K562 (cell line): ENCODE results near the gene PIGM. TPM values are rescaled to one million over a fixed set of nuclear protein-coding genes. Genes with fewer than 3 reads are reported as not detected.
A peak's percentile ranks its signal among the peaks of the same experiment; 100 is the strongest.

ENCODE experiments used
- CTBP1 ChIP-seq: fragments of 450-650 bp; IDR thresholded peaks from 2 replicates; pipeline ENCODE4 v1.6.1; 2016; ENCODE audit warnings: borderline replicate concordance
- EGR1 ChIP-seq: fragments of 450-650 bp; conservative IDR thresholded peaks from 2 replicates; pipeline ENCODE4 v1.6.1; 2017; ENCODE audit warnings: mild to moderate bottlenecking
- ELF4 ChIP-seq: fragments of 450-650 bp; formaldehyde crosslinking; IDR thresholded peaks from 2 replicates; pipeline ENCODE4 v1.4.0; 2022; ENCODE audit warnings: missing genetic modification characterization
- HLTF ChIP-seq: fragments of 450-650 bp; IDR thresholded peaks from 2 replicates; pipeline ENCODE4 v1.6.1; 2016
- HMGN3 ChIP-seq: IDR thresholded peaks from 2 replicates; pipeline ENCODE4 v1.6.1; 2011; ENCODE audit warnings: borderline replicate concordance, low read depth, mild to moderate bottlenecking, mixed read lengths, low read length; ENCODE audit not compliant: insufficient read length; ENCODE audit errors: extremely low read depth
- KAT2B ChIP-seq: IDR thresholded peaks from one replicate; pipeline ENCODE4 v1.6.1; 2012; ENCODE audit warnings: low read depth, mild to moderate bottlenecking, control low read depth, inconsistent platforms, low read length, moderate library complexity
- KHSRP ChIP-seq: fragments of 450-650 bp; IDR thresholded peaks from 2 replicates; pipeline ENCODE4 v1.6.1; 2017
- MAFG ChIP-seq: fragments of 450-650 bp; conservative IDR thresholded peaks from 2 replicates; pipeline ENCODE4 v1.6.1; 2016; ENCODE audit warnings: missing genetic modification characterization, missing compliant biosample characterization
- MCM2 ChIP-seq: fragments of 450-650 bp; IDR thresholded peaks from 2 replicates; pipeline ENCODE4 v1.6.1; 2017; ENCODE audit warnings: low read depth, mild to moderate bottlenecking
- MEF2A ChIP-seq: IDR thresholded peaks from 2 replicates; pipeline ENCODE4 v1.6.1; 2011; ENCODE audit warnings: low read depth, mild to moderate bottlenecking, low read length, moderate library complexity; ENCODE audit not compliant: control insufficient read depth
- MYBL2 ChIP-seq, 2 experiments: fragments of 450-650 bp in 1 of 2; sonication (generic) in 1 of 2; formaldehyde crosslinking in 1 of 2; IDR thresholded peaks; 2 replicates each; pipeline versions ENCODE4 v1.6.1 to v1.8.1; 2017 to 2022; ENCODE audit warnings: borderline replicate concordance in 1 of 2, inconsistent platforms in 1 of 2, low read depth in 1 of 2, mild to moderate bottlenecking in 1 of 2, missing genetic modification reagents in 1 of 2, moderate library complexity in 1 of 2
- POLR2G ChIP-seq: fragments of 200-400 bp; formaldehyde crosslinking; IDR thresholded peaks from 2 replicates; pipeline ENCODE4 v1.6.1; 2017; ENCODE audit warnings: low read depth, mild to moderate bottlenecking, antibody characterized with exemption, low read length, moderate library complexity
- SNRNP70 ChIP-seq: fragments of 200-400 bp; formaldehyde crosslinking; optimal IDR thresholded peaks from 2 replicates; pipeline ENCODE3; 2017; ENCODE audit warnings: low read depth, low read length
- TEAD1 ChIP-seq, 2 experiments: fragments of 450-650 bp in 1 of 2; sonication (generic) in 1 of 2; formaldehyde crosslinking; IDR thresholded peaks; 2 replicates each; pipeline versions ENCODE4 v1.4.0 to v1.8.0; 2020 to 2022; ENCODE audit warnings: mild to moderate bottlenecking in 2 of 2, missing genetic modification reagents in 1 of 2
- THRAP3 ChIP-seq: fragments of 450-650 bp; IDR thresholded peaks from 2 replicates; pipeline ENCODE4 v1.6.1; 2016; ENCODE audit warnings: mild to moderate bottlenecking, inconsistent platforms, borderline replicate concordance
- ZEB2 ChIP-seq: fragments of 450-650 bp; IDR thresholded peaks from 2 replicates; pipeline ENCODE4 v1.6.1; 2016
- ZNF165 ChIP-seq: fragments of 250-450 bp; sonication (Bioruptor Pico); IDR thresholded peaks from 2 replicates; pipeline ENCODE4 v1.4.0; 2020; ENCODE audit warnings: borderline replicate concordance
- ZNF175 ChIP-seq: fragments of 200-800 bp; sonication (Bioruptor generic); IDR thresholded peaks from 2 replicates; pipeline ENCODE4 v1.6.1; 2016; ENCODE audit warnings: low read depth, mild to moderate bottlenecking, missing genetic modification characterization, missing compliant biosample characterization
- polyA plus RNA-seq, 8 experiments: library from polyadenylated mRNA; depleted of rRNA in 4 of 8; stranded (reverse) in 5 of 8; unstranded in 3 of 8; fragments of >200 nt; fragmentation: Nextera tagmentation in 2 of 8; fragmentation: Illumina TruSeq in 1 of 8; extraction: Ambion mirVana in 2 of 8; extraction: Trizol in 1 of 8; gene quantifications; 2 replicates each; pipeline versions ENCODE4 v1.2.1 to v1.2.3, GENCODE V29; 2011 to 2014; ENCODE audit warnings: inconsistent platforms in 1 of 8, missing spikeins in 1 of 8
- total RNA-seq, 7 experiments: library from RNA; depleted of rRNA in 6 of 7; stranded (reverse); fragments of >200 nt in 6 of 7; fragmentation: Illumina TruSeq in 2 of 7; extraction: Trizol in 2 of 7; gene quantifications; 2 replicates each; pipeline versions ENCODE4 v1.2.1 to v1.2.3, GENCODE V29; 2011 to 2021; ENCODE audit warnings: low replicate concordance in 1 of 7
- TF ChIP-seq, protein P1 (sequence below): fragments of 250-450 bp; sonication (Bioruptor Pico); IDR thresholded peaks from 2 replicates; pipeline ENCODE4 v1.4.0; 2020; ENCODE audit warnings: borderline replicate concordance
- TF ChIP-seq, protein P2 (sequence below): sonication (generic); formaldehyde crosslinking; IDR thresholded peaks from 2 replicates; pipeline ENCODE4 v1.8.0; 2022; ENCODE audit warnings: mild to moderate bottlenecking, missing genetic modification reagents
- TF ChIP-seq, protein P3 (sequence below), 2 experiments: fragments of 450-650 bp; conservative IDR thresholded peaks; 2 replicates each; pipeline ENCODE4 v1.6.1; 2017; ENCODE audit warnings: mild to moderate bottlenecking in 2 of 2, moderate library complexity in 2 of 2
- TF ChIP-seq, protein P4 (sequence below): IDR thresholded peaks from 3 replicates; pipeline ENCODE4 v1.6.1; 2011; ENCODE audit warnings: borderline replicate concordance, mild to moderate bottlenecking; ENCODE audit not compliant: insufficient read length, insufficient read depth

Gene PIGM
- total and polyA plus RNA-seq, 9 of the 15 experiments (the other 6 are each of a cell fraction or from before 2014, with no cell fraction given) = 2.6 to 6.7 (median 4.3) TPM

DNA sequence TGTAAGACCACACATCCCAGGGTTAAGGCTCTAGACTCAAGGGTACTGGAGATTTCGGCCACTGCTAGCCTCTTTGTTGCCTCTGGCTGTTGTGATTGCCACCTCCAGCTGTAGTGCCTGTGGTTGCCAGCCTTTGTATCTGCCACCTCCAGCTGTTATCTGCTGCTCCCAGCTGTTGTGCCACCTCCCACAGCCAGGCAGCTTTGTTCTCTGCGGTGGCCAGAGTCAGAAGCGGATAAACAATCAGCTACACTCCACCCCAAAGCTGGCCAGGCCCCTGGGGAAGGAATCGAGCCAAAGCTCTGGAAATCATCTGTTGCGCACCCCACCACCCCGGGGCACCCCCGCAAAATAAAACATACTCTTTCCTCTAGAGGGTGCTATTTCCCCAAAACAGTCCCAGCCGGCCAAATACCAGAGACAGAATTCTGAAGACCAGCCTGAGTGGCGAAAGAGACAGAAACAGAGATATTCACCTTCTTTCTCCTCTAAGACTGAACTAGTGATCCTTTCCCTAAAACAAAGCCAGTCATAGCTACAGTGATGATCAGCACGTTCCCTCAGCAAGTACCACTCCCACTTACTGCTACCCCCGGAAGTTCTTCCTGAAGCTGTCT, 14.8 kb upstream of the PIGM start (continued):
- TF ChIP-seq, protein P1, sequence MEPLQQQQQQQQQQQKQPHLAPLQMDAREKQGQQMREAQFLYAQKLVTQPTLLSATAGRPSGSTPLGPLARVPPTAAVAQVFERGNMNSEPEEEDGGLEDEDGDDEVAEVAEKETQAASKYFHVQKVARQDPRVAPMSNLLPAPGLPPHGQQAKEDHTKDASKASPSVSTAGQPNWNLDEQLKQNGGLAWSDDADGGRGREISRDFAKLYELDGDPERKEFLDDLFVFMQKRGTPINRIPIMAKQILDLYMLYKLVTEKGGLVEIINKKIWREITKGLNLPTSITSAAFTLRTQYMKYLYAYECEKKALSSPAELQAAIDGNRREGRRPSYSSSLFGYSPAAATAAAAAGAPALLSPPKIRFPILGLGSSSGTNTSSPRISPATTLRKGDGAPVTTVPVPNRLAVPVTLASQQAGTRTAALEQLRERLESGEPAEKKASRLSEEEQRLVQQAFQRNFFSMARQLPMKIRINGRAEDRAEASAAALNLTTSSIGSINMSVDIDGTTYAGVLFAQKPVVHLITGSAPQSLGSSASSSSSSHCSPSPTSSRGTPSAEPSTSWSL (CRISPR knock-in tag) = no peak
- no peak for TF ChIP-seq MEF2A
- TF ChIP-seq POLR2G = no peak
- no peak for TF ChIP-seq MCM2
- TF ChIP-seq, protein P2, sequence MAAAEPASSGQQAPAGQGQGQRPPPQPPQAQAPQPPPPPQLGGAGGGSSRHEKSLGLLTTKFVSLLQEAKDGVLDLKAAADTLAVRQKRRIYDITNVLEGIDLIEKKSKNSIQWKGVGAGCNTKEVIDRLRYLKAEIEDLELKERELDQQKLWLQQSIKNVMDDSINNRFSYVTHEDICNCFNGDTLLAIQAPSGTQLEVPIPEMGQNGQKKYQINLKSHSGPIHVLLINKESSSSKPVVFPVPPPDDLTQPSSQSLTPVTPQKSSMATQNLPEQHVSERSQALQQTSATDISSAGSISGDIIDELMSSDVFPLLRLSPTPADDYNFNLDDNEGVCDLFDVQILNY (CRISPR knock-in tag) = no peak
- peak; percentile 74 for TF ChIP-seq KHSRP
- peak; percentile 56 for TF ChIP-seq ZEB2
- TF ChIP-seq ZNF165 = no peak
- TF ChIP-seq TEAD1 (CRISPR knock-in tag; IDR thresholded peaks at IDR 0.05) = peak in 1 of 2 experiments; percentile 74; a peak in 3 of 4 replicates
- TF ChIP-seq, protein P3, sequence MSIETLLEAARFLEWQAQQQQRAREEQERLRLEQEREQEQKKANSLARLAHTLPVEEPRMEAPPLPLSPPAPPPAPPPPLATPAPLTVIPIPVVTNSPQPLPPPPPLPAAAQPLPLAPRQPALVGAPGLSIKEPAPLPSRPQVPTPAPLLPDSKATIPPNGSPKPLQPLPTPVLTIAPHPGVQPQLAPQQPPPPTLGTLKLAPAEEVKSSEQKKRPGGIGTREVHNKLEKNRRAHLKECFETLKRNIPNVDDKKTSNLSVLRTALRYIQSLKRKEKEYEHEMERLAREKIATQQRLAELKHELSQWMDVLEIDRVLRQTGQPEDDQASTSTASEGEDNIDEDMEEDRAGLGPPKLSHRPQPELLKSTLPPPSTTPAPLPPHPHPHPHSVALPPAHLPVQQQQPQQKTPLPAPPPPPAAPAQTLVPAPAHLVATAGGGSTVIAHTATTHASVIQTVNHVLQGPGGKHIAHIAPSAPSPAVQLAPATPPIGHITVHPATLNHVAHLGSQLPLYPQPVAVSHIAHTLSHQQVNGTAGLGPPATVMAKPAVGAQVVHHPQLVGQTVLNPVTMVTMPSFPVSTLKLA (conservative IDR thresholded peaks at IDR 0.05) = peak; percentile 21 to 71; a peak in 3 of 4 replicates
- TF ChIP-seq KAT2B = no peak
- peak; percentile 91 for TF ChIP-seq EGR1
- TF ChIP-seq, protein P4, sequence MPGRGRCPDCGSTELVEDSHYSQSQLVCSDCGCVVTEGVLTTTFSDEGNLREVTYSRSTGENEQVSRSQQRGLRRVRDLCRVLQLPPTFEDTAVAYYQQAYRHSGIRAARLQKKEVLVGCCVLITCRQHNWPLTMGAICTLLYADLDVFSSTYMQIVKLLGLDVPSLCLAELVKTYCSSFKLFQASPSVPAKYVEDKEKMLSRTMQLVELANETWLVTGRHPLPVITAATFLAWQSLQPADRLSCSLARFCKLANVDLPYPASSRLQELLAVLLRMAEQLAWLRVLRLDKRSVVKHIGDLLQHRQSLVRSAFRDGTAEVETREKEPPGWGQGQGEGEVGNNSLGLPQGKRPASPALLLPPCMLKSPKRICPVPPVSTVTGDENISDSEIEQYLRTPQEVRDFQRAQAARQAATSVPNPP = no peak
- peak; percentile 62 for TF ChIP-seq HMGN3
- no peak for TF ChIP-seq SNRNP70
- TF ChIP-seq ZNF175 (CRISPR knock-in tag) = peak; percentile 96
- TF ChIP-seq ELF4 (CRISPR knock-in tag) = peak; percentile 80
- TF ChIP-seq MYBL2 (IDR thresholded peaks at IDR 0.05; ENCODE audit: low read depth) = no peak
- TF ChIP-seq MYBL2 (CRISPR knock-in tag; IDR thresholded peaks at IDR 0.05; ENCODE audit: borderline replicate concordance) = no peak
- TF ChIP-seq MAFG (tag) = no peak
- peak; percentile 92 for TF ChIP-seq CTBP1
- TF ChIP-seq THRAP3 = no peak
- TF ChIP-seq HLTF = peak; percentile 94
